Left lung (tissue), 10 donors: Measurements from ENCODE around the gene ADAM12. TPM values are rescaled to one million over a fixed set of nuclear protein-coding genes. Genes with fewer than 3 reads are reported as not detected.

Source experiments
- ATAC-seq: fragments of 200-7000 bp; cut with Tn5 transposase; one replicate; pipeline ENCODE4 v1.9.1; 2020; ENCODE audit warnings: moderate library complexity
- DNase-seq, 4 donors: peaks; one replicate each; pipeline ENCODE4 v3.0.0-alpha.2; 2013 to 2020
- H3K27ac ChIP-seq, 2 donors: fragments of 200-600 bp; sonication (generic) in 1 of 2; one replicate each; pipeline versions ENCODE4 v1.5.0 to v1.8.0; 2020 to 2021
- H3K27me3 ChIP-seq, 2 donors: fragments of 200-600 bp; sonication (generic) in 1 of 2; one replicate each; pipeline versions ENCODE4 v1.5.0 to v1.8.0; 2020 to 2021
- H3K36me3 ChIP-seq, 2 donors: fragments of 200-600 bp; sonication (generic) in 1 of 2; one replicate each; pipeline versions ENCODE4 v1.5.0 to v1.8.0; 2020 to 2021
- H3K4me1 ChIP-seq, 2 donors: fragments of 200-600 bp; one replicate each; pipeline ENCODE4 v1.8.0; 2021
- H3K4me3 ChIP-seq, 2 donors: fragments of 200-600 bp; sonication (generic) in 1 of 2; one replicate each; pipeline versions ENCODE4 v1.5.0 to v1.8.0; 2020 to 2021; ENCODE audit warnings: mild to moderate bottlenecking in 1 of 2
- H3K9me3 ChIP-seq, 2 donors: fragments of 200-600 bp; sonication (generic) in 1 of 2; one replicate each; pipeline versions ENCODE4 v1.5.0 to v1.8.0; 2020 to 2021
- CTCF ChIP-seq, 2 donors: fragments of 200-600 bp; sonication (generic) in 1 of 2; IDR thresholded peaks; one replicate each; pipeline versions ENCODE4 v1.5.0 to v1.8.0; 2021; ENCODE audit warnings: antibody characterized with exemption in 2 of 2
- intact Hi-C, 2 donors: fragments of 100-400 bp; cut with DNase I; formaldehyde crosslinking; loops; one replicate each; pipeline versions ENCODE4 v1.11.2 to v1.14.2; 2022
- polyA plus RNA-seq, 6 donors: library from polyadenylated mRNA; unstranded; fragments of 120-200 nt; gene quantifications; one replicate each; pipeline ENCODE4 v1.2.1, GENCODE V29; 2013; ENCODE audit not compliant: insufficient read length in 6 of 6
- total RNA-seq, 2 donors: library from RNA; stranded (reverse); fragmentation: NEBNext Ultra II Directional; extraction: Animal tissue kit (Norgen Biotek cat#: 25700); gene quantifications; one replicate each; pipeline ENCODE4 v1.2.1, GENCODE V29; 2021
- donor health status: DM: no; HTN: yes; CAD: no.
- donor health status: DM: no; HTN: no; CAD: no.

The ADAM12 gene
- total and polyA plus RNA-seq, 8 donors = 2.6 to 22.4 (median 10.7) TPM

GRCh38 chr10:126242397-126243260 is 145.6 kb downstream of the ADAM12 start:
- no peaks in the 10 kb centered on the region for H3K4me1 ChIP-seq
- ATAC-seq = peak; percentile 11
- DNase-seq = peak in 3 of 4 donors; percentile 66 to 91 (median 83)
- TF ChIP-seq CTCF (IDR thresholded peaks at IDR 0.05) = no peak
- H3K4me3 ChIP-seq = no peak overlapping the region
- H3K9me3 ChIP-seq = no peaks in the 10 kb centered on the region
- peak overlapping the region in 1 of 2 donors; percentile 62 for H3K27ac ChIP-seq
- no peaks in the 10 kb centered on the region for H3K27me3 ChIP-seq
- H3K36me3 ChIP-seq = no peaks in the 10 kb centered on the region
- intact Hi-C loops = no loop called here

GRCh38 chr10:126240483-126240882 is 147.8 kb downstream of the ADAM12 start:
- no peaks in the 10 kb centered on the region for H3K27me3 ChIP-seq
- intact Hi-C loops = no loop called here
- no peaks in the 10 kb centered on the region for H3K4me1 ChIP-seq
- DNase-seq (peak in 1 of 4 donors; percentile 43), ATAC-seq (peak; percentile 73)
- H3K27ac ChIP-seq = no peak overlapping the region
- TF ChIP-seq CTCF (IDR thresholded peaks at IDR 0.05) = no peak
- H3K4me3 ChIP-seq = no peak overlapping the region
- no peaks in the 10 kb centered on the region for H3K9me3 ChIP-seq
- no peaks in the 10 kb centered on the region for H3K36me3 ChIP-seq

- no peaks in the 10 kb centered on the region for H3K4me1 ChIP-seq
- DNase-seq (no peak), ATAC-seq (no peak)
- no peaks in the 10 kb centered on the region for H3K36me3 ChIP-seq
- intact Hi-C loops = no loop called here
- TF ChIP-seq CTCF (IDR thresholded peaks at IDR 0.05) = no peak
- no peak overlapping the region for H3K4me3 ChIP-seq
- no peaks in the 10 kb centered on the region for H3K9me3 ChIP-seq
- H3K27me3 ChIP-seq = no peaks in the 10 kb centered on the region
- H3K27ac ChIP-seq = no peak overlapping the region
These were observed 148.4 kb downstream of the ADAM12 start for GRCh38 chr10:126239844-126240243.

GRCh38 chr10:126235979-126236851 is 152.1 kb downstream of the ADAM12 start:
- Histone ChIP-seq H3K4me1 (no peaks in the 10 kb centered on the region), H3K27ac (no peak overlapping the region), H3K4me3 (no peak overlapping the region), H3K36me3 (no peaks in the 10 kb centered on the region), H3K27me3 (peaks cover 0 to 7% of the 10 kb centered on the region in 2 donors), H3K9me3 (no peaks in the 10 kb centered on the region)
- intact Hi-C loops = no loop called here
- DNase-seq = peak in 1 of 4 donors; percentile 64
- no peak for ATAC-seq
- no peak for TF ChIP-seq CTCF (IDR thresholded peaks at IDR 0.05)
